K562 (cell line): ENCODE data around the gene TBC1D16. TPM values are rescaled to one million over a fixed set of nuclear protein-coding genes. Genes with fewer than 3 reads are reported as not detected.

Source experiments
- ATAC-seq: fragments of 200-7000 bp; cut with Tn5 transposase; 3 replicates; pipeline ENCODE4 v1.9.1; 2020; ENCODE audit warnings: moderate library complexity
- BruUV-seq: library from RNA; stranded (reverse); fragments of 400-500 nt; replicated peaks from 2 replicates; lab custom pipeline; 2021; lab: Mats Ljungman, UMichigan
- CTCF ChIA-PET: fragments of 300-600 bp; formaldehyde crosslinking; extraction: SDS; loops from one replicate; lab custom pipeline; 2021; ENCODE audit warnings: low intra/inter-chr PET ratio; lab: Yijun Ruan, JAX
- POLR2A ChIA-PET: fragments of 300-600, 350-650 bp; sonication (Branson Sonifier 250); formaldehyde crosslinking; extraction: SDS; loops from one replicate; lab custom pipeline; 2021; ENCODE audit warnings: antibody characterized with exemption, inconsistent platforms; lab: Yijun Ruan, JAX
- DNase-seq, 4 experiments: peaks; one replicate each; pipeline versions ENCODE4 v3.0.0 to v3.0.0-alpha.2; 2011 to 2018; ENCODE audit warnings: low spot score in 3 of 4, mixed read lengths in 3 of 4; ENCODE audit errors: extremely low read depth in 1 of 4
- FAIRE-seq: peaks from 2 replicates; lab custom pipeline; 2011; peaks lifted over from hg19 to GRCh38; lab: Jason Lieb, UNC
- H2AFZ ChIP-seq: 2 replicates; pipeline ENCODE4 v1.6.0; 2011; ENCODE audit warnings: low read depth, low read length, control low read depth, inconsistent platforms
- H3K27ac ChIP-seq: fragments of 200-600 bp; 3 replicates; pipeline ENCODE4 v1.8.0; 2011; ENCODE audit warnings: low read depth, mild to moderate bottlenecking, control low read depth, inconsistent platforms, low read length, moderate library complexity, mixed read lengths; ENCODE audit errors: extremely low read depth
- H3K27me3 ChIP-seq, 2 experiments: fragments of 300-600 bp in 1 of 2; 2 replicates in 1 of 2; 3 replicates in 1 of 2; pipeline versions ENCODE4 v1.6.0 to v1.8.0; 2011; ENCODE audit warnings: inconsistent platforms in 2 of 2, low read length in 2 of 2, mild to moderate bottlenecking in 1 of 2, mixed read lengths in 1 of 2, moderate library complexity in 1 of 2; ENCODE audit not compliant: control insufficient read depth in 2 of 2, insufficient read depth in 2 of 2
- H3K36me3 ChIP-seq: fragments of 300-600 bp; 3 replicates; pipeline ENCODE4 v1.8.0; 2011; ENCODE audit warnings: mild to moderate bottlenecking, low read length, inconsistent platforms; ENCODE audit not compliant: control insufficient read depth, insufficient read depth
- H3K4me1 ChIP-seq, 2 experiments: fragments of 200-600 bp in 1 of 2; replicated peaks in 1 of 2; 2 replicates in 1 of 2; 3 replicates in 1 of 2; pipeline versions ENCODE4 v1.5.1 to v1.8.0; 2011; ENCODE audit warnings: inconsistent platforms in 2 of 2, low read length in 2 of 2, mild to moderate bottlenecking in 1 of 2, mixed read lengths in 1 of 2, moderate library complexity in 1 of 2; ENCODE audit not compliant: control insufficient read depth in 2 of 2, insufficient read depth in 2 of 2
- H3K4me2 ChIP-seq: 2 replicates; pipeline ENCODE4 v1.6.1; 2011; ENCODE audit warnings: low read length, control low read depth, inconsistent platforms, mixed read lengths; ENCODE audit not compliant: insufficient read depth
- H3K4me3 ChIP-seq: fragments of 200-600 bp; sonication (generic), shearing (Covaris generic); 2 replicates; pipeline ENCODE4 v1.5.1; 2016; ENCODE audit warnings: control low read depth, inconsistent platforms
- H3K79me2 ChIP-seq: fragments of 200-600 bp; 3 replicates; pipeline ENCODE4 v1.8.0; 2011; ENCODE audit warnings: low read length, inconsistent platforms; ENCODE audit not compliant: control insufficient read depth, insufficient read depth
- H3K9ac ChIP-seq, 2 experiments: 2 replicates each; pipeline versions ENCODE4 v1.6.0 to v1.6.1; 2011; ENCODE audit warnings: low read depth in 2 of 2, low read length in 2 of 2, control low read depth in 1 of 2, inconsistent platforms in 1 of 2, mild to moderate bottlenecking in 1 of 2, mixed read lengths in 1 of 2; ENCODE audit not compliant: insufficient read depth in 1 of 2
- H3K9me1 ChIP-seq: one replicate; pipeline ENCODE4 v1.6.0; 2011; ENCODE audit warnings: inconsistent platforms, mild to moderate bottlenecking, low read length, moderate library complexity; ENCODE audit not compliant: control insufficient read depth, insufficient read depth
- H3K9me3 ChIP-seq: replicated peaks from 2 replicates; pipeline ENCODE4 v1.5.1; 2011; ENCODE audit warnings: low read depth, low read length, inconsistent platforms; ENCODE audit not compliant: control insufficient read depth, insufficient read depth
- H4K20me1 ChIP-seq: replicated peaks from 2 replicates; pipeline ENCODE4 v1.6.1; 2011; ENCODE audit warnings: low read length, inconsistent platforms, mixed read lengths; ENCODE audit not compliant: control insufficient read depth, insufficient read depth
- CBX5 ChIP-seq: IDR thresholded peaks from 2 replicates; pipeline ENCODE4 v1.6.1; 2014; ENCODE audit warnings: low read depth, borderline replicate concordance
- KAT2B ChIP-seq: IDR thresholded peaks from one replicate; pipeline ENCODE4 v1.6.1; 2012; ENCODE audit warnings: low read depth, mild to moderate bottlenecking, control low read depth, inconsistent platforms, low read length, moderate library complexity
- NFIC ChIP-seq: fragments of 450-650 bp; IDR thresholded peaks from 2 replicates; pipeline ENCODE4 v1.6.1; 2017; ENCODE audit warnings: mild to moderate bottlenecking, inconsistent platforms
- NONO ChIP-seq, 2 experiments: fragments of 200-400 bp in 1 of 2; fragments of 450-650 bp in 1 of 2; formaldehyde crosslinking in 1 of 2; IDR thresholded peaks; 2 replicates each; pipeline ENCODE4 v1.6.1; 2017; ENCODE audit warnings: low read depth in 2 of 2, mild to moderate bottlenecking in 2 of 2, moderate library complexity in 2 of 2, low read length in 1 of 2
- TAF7 ChIP-seq: fragments of 450-650 bp; IDR thresholded peaks from 2 replicates; pipeline ENCODE4 v1.6.1; 2016; ENCODE audit warnings: missing genetic modification characterization, missing compliant biosample characterization
- TBL1XR1 ChIP-seq, 2 experiments: IDR thresholded peaks; 2 replicates each; pipeline ENCODE4 v1.6.1; 2012; ENCODE audit warnings: improper control_type of control experiment in 2 of 2, low read length in 2 of 2, mild to moderate bottlenecking in 1 of 2
- ZNF408 ChIP-seq: fragments of 250-450 bp; sonication (Bioruptor Pico); IDR thresholded peaks from 2 replicates; pipeline ENCODE4 v1.4.0; 2020; ENCODE audit warnings: low read depth, mild to moderate bottlenecking, moderate library complexity
- WGBS: fragments of 100-300 bp; shearing (Covaris generic); methylation state at CpG from one replicate; pipeline ENCODE4 v1.1.6; 2016; ENCODE audit warnings: low coverage, mixed read lengths; ENCODE audit not compliant: insufficient coverage; ENCODE audit errors: missing lambda C conversion rate; 5-methylcytosine and 5-hydroxymethylcytosine counted together
- in situ Hi-C: fragments of 300-500 bp; cut with MboI; formaldehyde crosslinking; loops from 4 replicates; pipeline ENCODE4 v1.15.0; 2018; ENCODE audit warnings: inconsistent platforms, mixed read lengths
- intact Hi-C: fragments of 100-400 bp; cut with micrococcal nuclease; formaldehyde crosslinking; loops from 2 replicates; pipeline ENCODE4 v1.14.2; 2022
- polyA plus RNA-seq, 8 experiments: library from polyadenylated mRNA; depleted of rRNA in 4 of 8; stranded (reverse) in 5 of 8; unstranded in 3 of 8; fragments of >200 nt; fragmentation: Nextera tagmentation in 2 of 8; fragmentation: Illumina TruSeq in 1 of 8; extraction: Ambion mirVana in 2 of 8; extraction: Trizol in 1 of 8; gene quantifications; 2 replicates each; pipeline versions ENCODE4 v1.2.1 to v1.2.3, GENCODE V29; 2011 to 2014; ENCODE audit warnings: inconsistent platforms in 1 of 8, missing spikeins in 1 of 8
- total RNA-seq, 7 experiments: library from RNA; depleted of rRNA in 6 of 7; stranded (reverse); fragments of >200 nt in 6 of 7; fragmentation: Illumina TruSeq in 2 of 7; extraction: Trizol in 2 of 7; gene quantifications; 2 replicates each; pipeline versions ENCODE4 v1.2.1 to v1.2.3, GENCODE V29; 2011 to 2021; ENCODE audit warnings: low replicate concordance in 1 of 7
- TF ChIP-seq, protein P1 (sequence below), 2 experiments: fragments of 450-650 bp in 1 of 2; sonication (generic) in 1 of 2; formaldehyde crosslinking in 1 of 2; IDR thresholded peaks in 1 of 2; conservative IDR thresholded peaks in 1 of 2; 2 replicates each; pipeline versions ENCODE4 v1.6.1 to v1.8.1; 2016 to 2023; ENCODE audit warnings: mild to moderate bottlenecking in 2 of 2, moderate library complexity in 2 of 2, inconsistent platforms in 1 of 2, missing genetic modification reagents in 1 of 2

TBC1D16 gene
- total and polyA plus RNA-seq, 9 of the 15 experiments (the other 6 are each of a cell fraction or from before 2014, with no cell fraction given) = 0.01 to 0.20 (median 0.03) TPM; not detected in 1

DNA sequence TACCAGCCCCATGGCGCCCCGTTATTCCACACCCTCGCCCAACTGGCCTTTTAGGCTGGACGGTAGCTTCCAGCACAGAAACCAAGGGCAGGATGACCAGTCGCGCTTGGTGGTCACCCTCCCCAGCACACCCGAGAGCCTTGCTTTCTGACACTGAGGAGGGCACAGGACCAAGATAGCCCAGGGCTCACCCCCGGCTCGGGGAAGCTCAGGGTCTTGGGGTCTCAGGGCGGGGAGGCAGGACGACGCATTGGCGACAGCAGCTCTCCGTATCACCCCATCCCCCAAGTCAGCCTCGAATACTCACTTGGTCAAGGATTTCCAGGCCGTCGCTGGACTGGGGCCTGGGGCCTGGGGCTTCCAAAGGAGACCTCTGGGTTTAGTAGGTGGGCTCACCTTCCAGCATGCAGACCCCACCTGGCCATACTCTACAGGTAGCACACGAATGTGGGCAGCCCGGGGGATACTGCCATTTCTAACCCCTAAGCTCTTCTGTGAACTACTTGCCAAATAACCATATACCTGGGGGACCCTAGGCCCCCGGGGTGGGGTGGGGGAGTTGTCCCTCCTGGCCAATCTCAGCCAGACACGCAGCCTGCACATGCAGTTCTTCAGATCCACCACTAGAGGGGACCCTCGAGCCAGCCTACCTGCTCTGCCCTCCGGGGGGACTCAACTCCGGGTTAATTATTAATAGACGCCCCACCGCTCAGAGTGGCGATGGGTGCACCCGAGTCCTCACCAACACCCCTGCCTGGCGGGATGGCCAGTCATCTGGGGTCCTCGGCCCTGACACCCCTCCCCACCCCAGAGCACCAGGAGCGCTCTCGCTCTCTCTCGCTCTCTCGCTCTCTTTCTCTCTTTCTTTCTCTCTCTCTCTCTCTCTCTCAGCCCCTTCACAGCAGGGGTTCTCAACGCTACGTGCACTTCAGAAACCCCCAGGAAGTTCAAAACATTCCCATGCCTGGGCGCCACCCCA, 30.0 kb downstream of the TBC1D16 start (continued):
- TF ChIP-seq KAT2B (no peak), NFIC (no peak), NONO (IDR thresholded peaks at IDR 0.05; ENCODE audit: low read depth in 2 of 2, low read length in 1 of 2) (no peak)

DNA sequence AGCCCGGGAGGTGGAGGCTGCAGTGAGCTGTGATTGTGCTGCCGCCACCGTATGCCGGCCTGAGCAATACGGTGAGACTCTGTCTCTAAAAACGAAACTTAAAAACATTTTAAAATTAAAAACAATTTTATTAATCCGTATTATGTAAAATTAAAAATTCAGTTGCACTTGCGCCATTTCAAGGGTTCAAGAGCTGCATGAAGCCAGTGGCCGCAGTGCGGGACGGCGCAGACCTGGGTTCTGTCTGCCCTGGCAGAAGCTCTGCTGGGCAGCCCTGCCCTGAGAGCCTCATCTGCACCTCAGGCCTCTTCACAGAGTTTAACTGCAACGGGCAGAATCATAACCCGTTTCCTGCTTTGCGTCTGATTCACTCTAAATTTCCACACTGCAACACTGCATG, 31.7 kb downstream of the TBC1D16 start:
- BruUV-seq = no TSS peak
- Histone ChIP-seq H3K79me2 (no peaks in the 10 kb centered on the region), H3K27ac (no peak overlapping the region), H3K4me2 (no peak overlapping the region), H3K9me3 (0 out of 2 replicates have a peak, but pooled peaks cover 3% of the 10 kb centered on the region), H3K4me3 (no peak overlapping the region), H3K9me1 (no peaks in the 10 kb centered on the region), H3K4me1 (peaks cover 0 to 28% of the 10 kb centered on the region in 2 experiments; a peak in 2 of 5 replicates), H4K20me1 (peaks cover 14% of the 10 kb centered on the region), H3K27me3 (peaks cover 40 to 77% of the 10 kb centered on the region in 2 experiments), H3K36me3 (no peaks in the 10 kb centered on the region), H2AFZ (no peak overlapping the region), H3K9ac (no peak overlapping the region)
- intact Hi-C loops = no loop called here
- ATAC-seq (no peak), DNase-seq (no peak), FAIRE-seq (no peak)
- 13% methylated on average over 15 of the region's 15 CpGs for WGBS
- in situ Hi-C loops = no loop called here
- POLR2A ChIA-PET = interaction anchor here (0.6 to 0.7 kb wide), 2 partner anchors 164 to 433 kb away, joined by 3 read pairs; partner anchors contain the start of gene CBX4
- CTCF ChIA-PET = interaction anchor here (0.6 kb wide), 1 partner anchor 41 kb away, joined by 6 read pairs; no protein-coding TSS in a partner anchor
- no peak for TF ChIP-seq ZNF408 (CRISPR knock-in tag)
- TF ChIP-seq TBL1XR1 (IDR thresholded peaks at IDR 0.05; ENCODE audit: low read length in 2 of 2) = no peak
- TF ChIP-seq TAF7 = no peak
- TF ChIP-seq, protein P1, sequence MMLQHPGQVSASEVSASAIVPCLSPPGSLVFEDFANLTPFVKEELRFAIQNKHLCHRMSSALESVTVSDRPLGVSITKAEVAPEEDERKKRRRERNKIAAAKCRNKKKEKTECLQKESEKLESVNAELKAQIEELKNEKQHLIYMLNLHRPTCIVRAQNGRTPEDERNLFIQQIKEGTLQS (IDR thresholded peaks at IDR 0.05) = no peak
- TF ChIP-seq, protein P1 (CRISPR knock-in tag; conservative IDR thresholded peaks at IDR 0.05) = no peak
- TF ChIP-seq CBX5 = no peak
